K562 (cell line): ENCODE data around the gene PPP1R3A. TPM values are rescaled to one million over a fixed set of nuclear protein-coding genes. Genes with fewer than 3 reads are reported as not detected.

Source experiments
- ATAC-seq: fragments of 200-7000 bp; cut with Tn5 transposase; 3 replicates; pipeline ENCODE4 v1.9.1; 2020; ENCODE audit warnings: moderate library complexity
- BruUV-seq: library from RNA; stranded (reverse); fragments of 400-500 nt; replicated peaks from 2 replicates; lab custom pipeline; 2021; lab: Mats Ljungman, UMichigan
- CTCF ChIA-PET: fragments of 300-600 bp; formaldehyde crosslinking; extraction: SDS; loops from one replicate; lab custom pipeline; 2021; ENCODE audit warnings: low intra/inter-chr PET ratio; lab: Yijun Ruan, JAX
- POLR2A ChIA-PET: fragments of 300-600, 350-650 bp; sonication (Branson Sonifier 250); formaldehyde crosslinking; extraction: SDS; loops from one replicate; lab custom pipeline; 2021; ENCODE audit warnings: antibody characterized with exemption, inconsistent platforms; lab: Yijun Ruan, JAX
- DNase-seq, 4 experiments: peaks; one replicate each; pipeline versions ENCODE4 v3.0.0 to v3.0.0-alpha.2; 2011 to 2018; ENCODE audit warnings: low spot score in 3 of 4, mixed read lengths in 3 of 4; ENCODE audit errors: extremely low read depth in 1 of 4
- FAIRE-seq: peaks from 2 replicates; lab custom pipeline; 2011; peaks lifted over from hg19 to GRCh38; lab: Jason Lieb, UNC
- H2AFZ ChIP-seq: 2 replicates; pipeline ENCODE4 v1.6.0; 2011; ENCODE audit warnings: low read depth, low read length, control low read depth, inconsistent platforms
- H3K27ac ChIP-seq: fragments of 200-600 bp; 3 replicates; pipeline ENCODE4 v1.8.0; 2011; ENCODE audit warnings: low read depth, mild to moderate bottlenecking, control low read depth, inconsistent platforms, low read length, moderate library complexity, mixed read lengths; ENCODE audit errors: extremely low read depth
- H3K27me3 ChIP-seq, 2 experiments: fragments of 300-600 bp in 1 of 2; 2 replicates in 1 of 2; 3 replicates in 1 of 2; pipeline versions ENCODE4 v1.6.0 to v1.8.0; 2011; ENCODE audit warnings: inconsistent platforms in 2 of 2, low read length in 2 of 2, mild to moderate bottlenecking in 1 of 2, mixed read lengths in 1 of 2, moderate library complexity in 1 of 2; ENCODE audit not compliant: control insufficient read depth in 2 of 2, insufficient read depth in 2 of 2
- H3K36me3 ChIP-seq: fragments of 300-600 bp; 3 replicates; pipeline ENCODE4 v1.8.0; 2011; ENCODE audit warnings: mild to moderate bottlenecking, low read length, inconsistent platforms; ENCODE audit not compliant: control insufficient read depth, insufficient read depth
- H3K4me1 ChIP-seq, 2 experiments: fragments of 200-600 bp in 1 of 2; replicated peaks in 1 of 2; 2 replicates in 1 of 2; 3 replicates in 1 of 2; pipeline versions ENCODE4 v1.5.1 to v1.8.0; 2011; ENCODE audit warnings: inconsistent platforms in 2 of 2, low read length in 2 of 2, mild to moderate bottlenecking in 1 of 2, mixed read lengths in 1 of 2, moderate library complexity in 1 of 2; ENCODE audit not compliant: control insufficient read depth in 2 of 2, insufficient read depth in 2 of 2
- H3K4me2 ChIP-seq: 2 replicates; pipeline ENCODE4 v1.6.1; 2011; ENCODE audit warnings: low read length, control low read depth, inconsistent platforms, mixed read lengths; ENCODE audit not compliant: insufficient read depth
- H3K4me3 ChIP-seq: fragments of 200-600 bp; sonication (generic), shearing (Covaris generic); 2 replicates; pipeline ENCODE4 v1.5.1; 2016; ENCODE audit warnings: control low read depth, inconsistent platforms
- H3K79me2 ChIP-seq: fragments of 200-600 bp; 3 replicates; pipeline ENCODE4 v1.8.0; 2011; ENCODE audit warnings: low read length, inconsistent platforms; ENCODE audit not compliant: control insufficient read depth, insufficient read depth
- H3K9ac ChIP-seq, 2 experiments: 2 replicates each; pipeline versions ENCODE4 v1.6.0 to v1.6.1; 2011; ENCODE audit warnings: low read depth in 2 of 2, low read length in 2 of 2, control low read depth in 1 of 2, inconsistent platforms in 1 of 2, mild to moderate bottlenecking in 1 of 2, mixed read lengths in 1 of 2; ENCODE audit not compliant: insufficient read depth in 1 of 2
- H3K9me1 ChIP-seq: one replicate; pipeline ENCODE4 v1.6.0; 2011; ENCODE audit warnings: inconsistent platforms, mild to moderate bottlenecking, low read length, moderate library complexity; ENCODE audit not compliant: control insufficient read depth, insufficient read depth
- H3K9me3 ChIP-seq: replicated peaks from 2 replicates; pipeline ENCODE4 v1.5.1; 2011; ENCODE audit warnings: low read depth, low read length, inconsistent platforms; ENCODE audit not compliant: control insufficient read depth, insufficient read depth
- H4K20me1 ChIP-seq: replicated peaks from 2 replicates; pipeline ENCODE4 v1.6.1; 2011; ENCODE audit warnings: low read length, inconsistent platforms, mixed read lengths; ENCODE audit not compliant: control insufficient read depth, insufficient read depth
- ARID3A ChIP-seq: IDR thresholded peaks from 2 replicates; pipeline ENCODE4 v1.6.1; 2012; ENCODE audit warnings: low read depth, low read length, improper control_type of control experiment, borderline replicate concordance
- BACH1 ChIP-seq: fragments of 200-800 bp; sonication (Bioruptor generic); IDR thresholded peaks from 2 replicates; pipeline ENCODE4 v1.6.1; 2016; ENCODE audit warnings: missing genetic modification characterization, missing compliant biosample characterization
- CBX2 ChIP-seq: fragments of 200-600 bp; sonication (generic); IDR thresholded peaks from one replicate; pipeline ENCODE4 v1.6.1; 2012; ENCODE audit warnings: mild to moderate bottlenecking, low read length, inconsistent platforms; ENCODE audit not compliant: insufficient read depth, poor library complexity, severe bottlenecking
- DACH1 ChIP-seq: fragments of 450-650 bp; IDR thresholded peaks from 2 replicates; pipeline ENCODE4 v1.6.1; 2018; ENCODE audit not compliant: partially characterized antibody
- FOXJ3 ChIP-seq: sonication (generic); formaldehyde crosslinking; IDR thresholded peaks from 2 replicates; pipeline ENCODE4 v1.4.0; 2020; ENCODE audit warnings: mild to moderate bottlenecking, missing genetic modification reagents
- LCOR ChIP-seq: sonication (generic); formaldehyde crosslinking; IDR thresholded peaks from 2 replicates; pipeline ENCODE4 v1.8.0; 2022; ENCODE audit warnings: mild to moderate bottlenecking, missing genetic modification reagents
- PATZ1 ChIP-seq: fragments of 250-450 bp; sonication (Bioruptor Pico); IDR thresholded peaks from 2 replicates; pipeline ENCODE4 v1.5.0; 2020; ENCODE audit warnings: mild to moderate bottlenecking, borderline replicate concordance
- TRIM28 ChIP-seq: fragments of 450-650 bp; IDR thresholded peaks from 2 replicates; pipeline ENCODE4 v1.6.1; 2017
- ZKSCAN8 ChIP-seq: fragments of 200-800 bp; sonication (Bioruptor generic); IDR thresholded peaks from 2 replicates; pipeline ENCODE4 v1.6.1; 2016; ENCODE audit warnings: missing genetic modification characterization, missing compliant biosample characterization
- ZNF347 ChIP-seq: fragments of 450-650 bp; formaldehyde crosslinking; IDR thresholded peaks from 2 replicates; pipeline ENCODE4 v1.4.0; 2020; ENCODE audit warnings: low read depth, mild to moderate bottlenecking, moderate library complexity
- WGBS: fragments of 100-300 bp; shearing (Covaris generic); methylation state at CpG from one replicate; pipeline ENCODE4 v1.1.6; 2016; ENCODE audit warnings: low coverage, mixed read lengths; ENCODE audit not compliant: insufficient coverage; ENCODE audit errors: missing lambda C conversion rate; 5-methylcytosine and 5-hydroxymethylcytosine counted together
- in situ Hi-C: fragments of 300-500 bp; cut with MboI; formaldehyde crosslinking; loops from 4 replicates; pipeline ENCODE4 v1.15.0; 2018; ENCODE audit warnings: inconsistent platforms, mixed read lengths
- intact Hi-C: fragments of 100-400 bp; cut with micrococcal nuclease; formaldehyde crosslinking; loops from 2 replicates; pipeline ENCODE4 v1.14.2; 2022
- polyA plus RNA-seq, 8 experiments: library from polyadenylated mRNA; depleted of rRNA in 4 of 8; stranded (reverse) in 5 of 8; unstranded in 3 of 8; fragments of >200 nt; fragmentation: Nextera tagmentation in 2 of 8; fragmentation: Illumina TruSeq in 1 of 8; extraction: Ambion mirVana in 2 of 8; extraction: Trizol in 1 of 8; gene quantifications; 2 replicates each; pipeline versions ENCODE4 v1.2.1 to v1.2.3, GENCODE V29; 2011 to 2014; ENCODE audit warnings: inconsistent platforms in 1 of 8, missing spikeins in 1 of 8
- total RNA-seq, 7 experiments: library from RNA; depleted of rRNA in 6 of 7; stranded (reverse); fragments of >200 nt in 6 of 7; fragmentation: Illumina TruSeq in 2 of 7; extraction: Trizol in 2 of 7; gene quantifications; 2 replicates each; pipeline versions ENCODE4 v1.2.1 to v1.2.3, GENCODE V29; 2011 to 2021; ENCODE audit warnings: low replicate concordance in 1 of 7
- TF ChIP-seq, protein P1 (sequence below): fragments of 450-650 bp; formaldehyde crosslinking; IDR thresholded peaks from 2 replicates; pipeline ENCODE4 v1.4.0; 2020; ENCODE audit warnings: mild to moderate bottlenecking, moderate library complexity

Gene PPP1R3A
- total and polyA plus RNA-seq, 9 of the 15 experiments (the other 6 are each of a cell fraction or from before 2014, with no cell fraction given) = 0.01 to 0.03 TPM; not detected in 7

DNA sequence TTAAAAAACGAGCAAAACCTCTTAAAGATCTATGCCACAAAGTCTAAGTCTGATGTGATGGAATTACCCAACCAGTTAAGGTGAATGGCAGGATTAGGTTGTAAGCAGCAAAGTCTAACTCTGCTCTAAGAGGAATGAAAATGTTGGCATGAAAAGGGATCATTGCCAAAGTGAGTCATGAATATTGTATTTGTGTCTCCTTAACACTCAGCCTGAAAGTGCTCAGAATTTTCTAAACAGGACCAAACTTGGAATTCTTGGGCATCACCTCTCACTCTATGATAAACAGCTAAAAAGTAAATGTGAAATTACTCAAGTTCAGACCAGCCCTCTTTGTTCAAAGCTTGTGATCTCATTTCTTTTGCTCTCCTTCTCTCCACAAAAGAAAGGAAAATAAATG lies 27.0 kb downstream of the PPP1R3A start:
- no TSS peak for BruUV-seq
- Histone ChIP-seq H3K4me3 (no peak overlapping the region), H3K4me2 (no peak overlapping the region), H3K9me3 (no peaks in the 10 kb centered on the region), H4K20me1 (no peaks in the 10 kb centered on the region), H3K27ac (no peak overlapping the region), H3K36me3 (no peaks in the 10 kb centered on the region), H3K27me3 (no peaks in the 10 kb centered on the region), H3K9ac (no peak overlapping the region), H3K4me1 (no peaks in the 10 kb centered on the region), H3K79me2 (no peaks in the 10 kb centered on the region), H2AFZ (no peak overlapping the region), H3K9me1 (no peaks in the 10 kb centered on the region)
- ChIA-PET CTCF (no interaction called here), POLR2A (no interaction called here)
- no peak for DNase-seq
- WGBS = 0% methylated on average over 1 of the region's 1 CpG
- in situ Hi-C loops = no loop called here
- no peak for FAIRE-seq
- ATAC-seq = no peak
- TF ChIP-seq DACH1 (no peak), CBX2 (no peak), ZKSCAN8 (CRISPR knock-in tag) (no peak), ARID3A (no peak), FOXJ3 (no peak), LCOR (CRISPR knock-in tag) (no peak), ZNF347 (CRISPR knock-in tag) (no peak), BACH1 (tag) (no peak), TRIM28 (no peak), PATZ1 (no peak)
- TF ChIP-seq, protein P1, sequence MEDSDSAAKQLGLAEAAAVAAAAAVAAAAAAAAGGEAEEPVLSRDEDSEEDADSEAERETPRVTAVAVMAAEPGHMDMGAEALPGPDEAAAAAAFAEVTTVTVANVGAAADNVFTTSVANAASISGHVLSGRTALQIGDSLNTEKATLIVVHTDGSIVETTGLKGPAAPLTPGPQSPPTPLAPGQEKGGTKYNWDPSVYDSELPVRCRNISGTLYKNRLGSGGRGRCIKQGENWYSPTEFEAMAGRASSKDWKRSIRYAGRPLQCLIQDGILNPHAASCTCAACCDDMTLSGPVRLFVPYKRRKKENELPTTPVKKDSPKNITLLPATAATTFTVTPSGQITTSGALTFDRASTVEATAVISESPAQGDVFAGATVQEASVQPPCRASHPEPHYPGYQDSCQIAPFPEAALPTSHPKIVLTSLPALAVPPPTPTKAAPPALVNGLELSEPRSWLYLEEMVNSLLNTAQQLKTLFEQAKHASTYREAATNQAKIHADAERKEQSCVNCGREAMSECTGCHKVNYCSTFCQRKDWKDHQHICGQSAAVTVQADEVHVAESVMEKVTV = no peak
- intact Hi-C loops = no loop called here
